Measurements from ENCODE around the gene MECP2. TPM values are rescaled to one million over a fixed set of nuclear protein-coding genes. Genes with fewer than 3 reads are reported as not detected.
A peak's percentile ranks its signal among the peaks of the same experiment; 100 is the strongest.
"Not testable (repeated sequence)": the region's sequence is repeated elsewhere in the genome, so short reads cannot be mapped to it uniquely, and the experiment has no call there.

Gene MECP2
- 100 to 1,000 TPM in 1 of 2 experiments, 10 to 100 TPM in 1; 49.5 to 120 TPM for total RNA-seq
- polyA plus RNA-seq: 24.3 TPM

DNA sequence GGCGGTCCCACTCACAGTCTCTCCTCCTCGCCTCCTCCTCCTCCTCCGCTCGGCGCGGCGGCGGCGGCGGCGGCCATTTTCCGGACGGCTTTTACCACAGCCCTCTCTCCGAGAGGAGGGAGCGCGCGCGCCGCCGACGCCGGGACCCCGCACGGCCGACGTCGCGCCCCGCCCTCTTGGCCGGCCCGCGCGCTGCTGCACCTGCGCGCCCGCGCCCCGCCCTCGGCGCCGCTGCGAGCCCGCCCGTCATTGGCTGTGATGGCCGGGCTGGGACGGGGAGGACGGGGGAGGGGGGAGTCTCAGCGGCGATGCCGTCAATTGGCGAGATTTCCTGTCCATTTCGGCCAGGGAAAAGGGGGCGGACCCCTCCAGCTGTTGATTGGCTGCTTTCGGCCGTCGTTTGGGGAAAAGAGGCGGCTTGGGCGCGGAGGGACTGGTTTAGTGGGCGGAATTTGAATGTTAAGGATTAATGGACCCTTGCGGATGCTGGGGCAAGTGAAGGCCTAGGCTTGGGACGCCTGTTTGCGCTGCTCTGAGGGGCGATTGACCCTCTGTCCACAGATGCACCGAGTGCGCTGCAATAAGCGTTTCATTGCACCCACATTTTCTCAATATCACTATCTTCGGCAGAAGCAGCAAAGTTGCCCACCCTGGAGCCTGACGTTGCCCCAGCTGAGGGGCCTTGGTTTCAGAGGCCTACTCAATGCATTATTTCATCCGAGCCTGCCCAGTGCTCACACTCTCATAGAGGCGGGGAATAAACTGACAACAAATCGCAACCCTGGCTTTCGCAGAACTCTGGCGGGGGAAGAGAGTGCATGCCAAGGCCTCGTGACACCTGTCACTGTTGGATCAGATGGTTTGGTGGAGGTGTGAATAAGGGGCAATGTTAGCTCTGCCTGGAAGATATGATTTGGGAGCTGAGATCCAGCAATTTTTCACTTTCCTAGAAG, at the start of gene MECP2:
Gene MECP2 (minus strand): TSS at position 129 of the 953 bp plus-strand sequence.
- Mint-ChIP-seq H3K4me3 (peak within 1 kb of the TSS; percentile 92 to 98 (median 96)), H3K27me3 (peaks cover 5 to 15% of the 10 kb centered on the region in 2 donors), H3K9me3 (no peaks in the 10 kb centered on the region), H3K4me1 (peaks cover 28 to 44% (median 43%) of the 10 kb centered on the region in 3 donors), H3K27ac (peak within 1 kb of the TSS; percentile 96 to 99 (median 98)), H3K36me3 (peaks cover 0 to 15% (median 0%) of the 10 kb centered on the region in 3 donors)
- H3K9me3 ChIP-seq (ENCODE audit: low read length): no peaks in the 10 kb centered on the region
- H3K4me1 ChIP-seq (ENCODE audit: insufficient read depth, low read length): peaks cover 29% of the 10 kb centered on the region
- POLR2A ChIA-PET: interaction anchor here (1.0 kb wide), 1 partner anchor 78 kb away, joined by 3 read pairs; the partner anchor contains the start of gene IRAK1
- H3K27ac ChIP-seq (ENCODE audit: low read depth, low read length): peak within 1 kb of the TSS; percentile 87
- H3K27me3 ChIP-seq (ENCODE audit: insufficient read depth, low read length, poor library complexity, severe bottlenecking): no peaks in the 10 kb centered on the region
- peak within 1 kb of the TSS; percentile 86 for H3K4me3 ChIP-seq (ENCODE audit: low read length)
- DNase-seq: peak; percentile 78 to 90 (median 86)
- H3K36me3 ChIP-seq (ENCODE audit: insufficient read depth, low read length): no peaks in the 10 kb centered on the region
- CTCF ChIA-PET: interaction anchor here (1.1 to 1.6 kb wide), 3 partner anchors 34 to 39 kb away, joined by 3 to 4 read pairs (median 3); no protein-coding TSS in a partner anchor

DNA sequence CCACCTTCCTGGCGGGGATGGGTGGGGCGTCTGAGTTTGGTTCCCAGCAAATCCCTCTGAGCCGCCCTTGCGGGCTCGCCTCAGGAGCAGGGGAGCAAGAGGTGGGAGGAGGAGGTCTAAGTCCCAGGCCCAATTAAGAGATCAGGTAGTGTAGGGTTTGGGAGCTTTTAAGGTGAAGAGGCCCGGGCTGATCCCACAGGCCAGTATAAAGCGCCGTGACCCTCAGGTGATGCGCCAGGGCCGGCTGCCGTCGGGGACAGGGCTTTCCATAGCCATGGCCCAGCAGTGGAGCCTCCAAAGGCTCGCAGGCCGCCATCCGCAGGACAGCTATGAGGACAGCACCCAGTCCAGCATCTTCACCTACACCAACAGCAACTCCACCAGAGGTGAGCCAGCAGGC, 46.5 kb upstream of the MECP2 start, which contains the start of gene OPN1LW:
Gene OPN1LW (plus strand): TSS at position 234 of the 400 bp plus-strand sequence. CDS start 41 bp downstream, at position 275.
- H3K4me1 Mint-ChIP-seq; POLR2A ChIA-PET; H3K9me3 Mint-ChIP-seq; H3K27ac ChIP-seq (ENCODE audit: low read depth, low read length); CTCF ChIA-PET; H3K27me3 Mint-ChIP-seq; H3K4me3 ChIP-seq (ENCODE audit: low read length); H3K4me1 ChIP-seq (ENCODE audit: insufficient read depth, low read length); H3K9me3 ChIP-seq (ENCODE audit: low read length); H3K27me3 ChIP-seq (ENCODE audit: insufficient read depth, low read length, poor library complexity, severe bottlenecking); H3K36me3 Mint-ChIP-seq; H3K36me3 ChIP-seq (ENCODE audit: insufficient read depth, low read length); DNase-seq: not testable (repeated sequence)
- H3K4me3 Mint-ChIP-seq: peak within 1 kb of the TSS in 1 of 7 donors; percentile 27
- peak within 1 kb of the TSS in 1 of 8 donors; percentile 73 for H3K27ac Mint-ChIP-seq

DNA sequence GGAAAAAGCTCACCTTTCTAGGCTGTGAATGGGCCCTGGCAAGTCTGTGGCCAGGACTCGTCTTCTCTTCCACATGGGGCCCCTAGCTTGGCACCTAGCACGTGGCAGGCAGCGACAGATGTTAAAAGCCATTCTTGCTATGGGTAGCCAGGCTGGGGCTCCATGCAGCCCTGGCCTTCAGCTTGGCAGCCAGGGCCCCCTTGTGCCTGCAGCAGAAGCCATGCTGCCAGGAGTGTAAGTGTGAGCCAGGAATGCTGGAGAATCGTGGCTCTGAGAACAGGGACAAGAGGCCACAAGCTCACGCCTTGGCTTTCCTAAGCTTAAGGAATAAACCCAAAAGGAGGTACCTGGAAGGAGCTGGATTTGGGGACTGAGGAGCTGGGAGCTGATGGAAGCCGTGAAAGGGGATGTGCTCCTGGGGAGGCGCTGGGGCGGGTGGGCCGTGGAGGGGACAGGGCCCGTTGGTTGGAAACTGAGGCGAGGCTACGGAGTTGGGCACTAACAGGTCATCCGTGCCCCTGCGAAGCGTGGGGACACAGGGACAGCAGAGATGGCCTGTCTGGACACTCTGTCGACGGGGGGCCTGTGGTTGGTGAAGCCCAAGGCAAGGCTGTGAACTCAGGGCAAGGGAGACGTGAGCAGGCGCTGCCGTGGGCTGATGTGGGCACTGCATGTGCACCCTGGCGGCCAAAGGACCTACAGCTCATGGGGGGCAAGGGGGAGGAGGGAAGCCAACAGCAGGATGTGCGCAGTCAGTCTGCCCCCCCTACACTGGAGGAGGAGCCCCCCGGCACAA, 45.6 kb upstream of the MECP2 start:
- POLR2A ChIA-PET: no interaction called here

DNA sequence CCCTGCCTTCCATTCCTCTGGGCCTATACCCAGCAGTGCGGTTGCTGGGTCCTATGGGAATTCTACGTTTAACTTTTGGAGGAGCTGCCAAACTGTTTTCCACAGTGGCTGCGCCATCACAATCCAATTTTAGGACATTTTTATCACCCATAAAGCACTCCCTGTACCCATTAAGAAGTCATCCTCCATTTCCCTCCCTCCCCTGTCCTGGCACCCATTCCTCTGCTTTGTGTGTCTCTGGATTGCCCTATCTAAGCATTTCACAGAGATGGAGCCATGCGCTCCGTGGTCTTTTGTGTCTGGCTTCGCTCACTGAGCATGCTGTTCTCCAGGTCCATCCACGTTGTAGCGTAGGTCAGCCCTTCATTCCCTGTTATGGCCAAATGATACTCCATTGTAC, 44.9 kb upstream of the MECP2 start:
- Histone ChIP-seq H3K27ac (ENCODE audit: low read depth, low read length) (no peak overlapping the region), H3K4me1 (ENCODE audit: insufficient read depth, low read length) (peaks cover 3% of the 10 kb centered on the region), H3K4me3 (ENCODE audit: low read length) (no peak overlapping the region), H3K27me3 (ENCODE audit: insufficient read depth, low read length, poor library complexity, severe bottlenecking) (no peaks in the 10 kb centered on the region), H3K36me3 (ENCODE audit: insufficient read depth, low read length) (no peaks in the 10 kb centered on the region), H3K9me3 (ENCODE audit: low read length) (no peaks in the 10 kb centered on the region)
- no peak for DNase-seq
- Mint-ChIP-seq H3K27ac (no peak overlapping the region), H3K9me3 (no peaks in the 10 kb centered on the region), H3K27me3 (peaks cover 0 to 3% of the 10 kb centered on the region in 2 donors), H3K4me1 (peaks cover 5 to 14% (median 6%) of the 10 kb centered on the region in 3 donors), H3K36me3 (peaks cover 0 to 2% (median 0%) of the 10 kb centered on the region in 3 donors), H3K4me3 (no peak overlapping the region)
- POLR2A ChIA-PET: no interaction called here
- CTCF ChIA-PET: interaction anchor here (1.1 kb wide), 1 partner anchor 166 kb away, joined by 4 read pairs; no protein-coding TSS in a partner anchor

More for the DNA sequence above, 45.6 kb upstream of the MECP2 start:
- Histone ChIP-seq H3K4me1 (ENCODE audit: insufficient read depth, low read length) (no peaks in the 10 kb centered on the region), H3K9me3 (ENCODE audit: low read length) (no peaks in the 10 kb centered on the region), H3K36me3 (ENCODE audit: insufficient read depth, low read length) (no peaks in the 10 kb centered on the region), H3K27me3 (ENCODE audit: insufficient read depth, low read length, poor library complexity, severe bottlenecking) (no peaks in the 10 kb centered on the region), H3K4me3 (ENCODE audit: low read length) (no peak overlapping the region), H3K27ac (ENCODE audit: low read depth, low read length) (no peak overlapping the region)
- Mint-ChIP-seq H3K36me3 (peaks cover 0 to 2% (median 0%) of the 10 kb centered on the region in 3 donors), H3K4me1 (peaks cover 2 to 7% (median 6%) of the 10 kb centered on the region in 3 donors), H3K9me3 (no peaks in the 10 kb centered on the region), H3K4me3 (peak overlapping the region in 1 of 7 donors; percentile 27), H3K27me3 (peaks cover 0 to 3% of the 10 kb centered on the region in 2 donors), H3K27ac (peak overlapping the region in 2 of 8 donors; percentile 22 to 42)
- DNase-seq: no peak
- CTCF ChIA-PET: no interaction called here

DNA sequence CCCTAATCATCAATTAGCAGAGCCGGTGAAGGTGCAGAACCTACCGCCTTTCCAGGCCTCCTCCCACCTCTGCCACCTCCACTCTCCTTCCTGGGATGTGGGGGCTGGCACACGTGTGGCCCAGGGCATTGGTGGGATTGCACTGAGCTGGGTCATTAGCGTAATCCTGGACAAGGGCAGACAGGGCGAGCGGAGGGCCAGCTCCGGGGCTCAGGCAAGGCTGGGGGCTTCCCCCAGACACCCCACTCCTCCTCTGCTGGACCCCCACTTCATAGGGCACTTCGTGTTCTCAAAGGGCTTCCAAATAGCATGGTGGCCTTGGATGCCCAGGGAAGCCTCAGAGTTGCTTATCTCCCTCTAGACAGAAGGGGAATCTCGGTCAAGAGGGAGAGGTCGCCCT, 43.2 kb upstream of the MECP2 start:
- Mint-ChIP-seq H3K27me3 (peaks cover 0 to 7% of the 10 kb centered on the region in 2 donors), H3K4me1 (peaks cover 17 to 29% (median 19%) of the 10 kb centered on the region in 3 donors), H3K27ac (no peak overlapping the region), H3K9me3 (no peaks in the 10 kb centered on the region), H3K36me3 (peaks cover 0 to 2% (median 0%) of the 10 kb centered on the region in 3 donors), H3K4me3 (no peak overlapping the region)
- Histone ChIP-seq H3K27ac (ENCODE audit: low read depth, low read length) (no peak overlapping the region), H3K9me3 (ENCODE audit: low read length) (no peaks in the 10 kb centered on the region), H3K27me3 (ENCODE audit: insufficient read depth, low read length, poor library complexity, severe bottlenecking) (no peaks in the 10 kb centered on the region), H3K4me3 (ENCODE audit: low read length) (no peak overlapping the region), H3K36me3 (ENCODE audit: insufficient read depth, low read length) (no peaks in the 10 kb centered on the region), H3K4me1 (ENCODE audit: insufficient read depth, low read length) (peaks cover 14% of the 10 kb centered on the region)
- ChIA-PET POLR2A (no interaction called here), CTCF (no interaction called here)
- DNase-seq: no peak

DNA sequence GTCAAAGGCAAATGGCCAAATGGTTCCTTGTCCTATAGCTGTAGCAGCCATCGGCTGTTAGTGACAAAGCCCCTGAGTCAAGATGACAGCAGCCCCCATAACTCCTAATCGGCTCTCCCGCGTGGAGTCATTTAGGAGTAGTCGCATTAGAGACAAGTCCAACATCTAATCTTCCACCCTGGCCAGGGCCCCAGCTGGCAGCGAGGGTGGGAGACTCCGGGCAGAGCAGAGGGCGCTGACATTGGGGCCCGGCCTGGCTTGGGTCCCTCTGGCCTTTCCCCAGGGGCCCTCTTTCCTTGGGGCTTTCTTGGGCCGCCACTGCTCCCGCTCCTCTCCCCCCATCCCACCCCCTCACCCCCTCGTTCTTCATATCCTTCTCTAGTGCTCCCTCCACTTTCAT, 42.7 kb upstream of the MECP2 start:
- ChIA-PET CTCF (no interaction called here), POLR2A (no interaction called here)
- no peak overlapping the region for H3K4me3 ChIP-seq (ENCODE audit: low read length)
- H3K36me3 ChIP-seq (ENCODE audit: insufficient read depth, low read length): no peaks in the 10 kb centered on the region
- Mint-ChIP-seq H3K27ac (no peak overlapping the region), H3K4me1 (peaks cover 22 to 34% (median 25%) of the 10 kb centered on the region in 3 donors), H3K36me3 (peaks cover 0 to 2% (median 0%) of the 10 kb centered on the region in 3 donors), H3K9me3 (no peaks in the 10 kb centered on the region), H3K27me3 (peaks cover 0 to 11% of the 10 kb centered on the region in 2 donors), H3K4me3 (no peak overlapping the region)
- H3K9me3 ChIP-seq (ENCODE audit: low read length): no peaks in the 10 kb centered on the region
- no peaks in the 10 kb centered on the region for H3K27me3 ChIP-seq (ENCODE audit: insufficient read depth, low read length, poor library complexity, severe bottlenecking)
- no peak overlapping the region for H3K27ac ChIP-seq (ENCODE audit: low read depth, low read length)
- H3K4me1 ChIP-seq (ENCODE audit: insufficient read depth, low read length): peaks cover 20% of the 10 kb centered on the region
- DNase-seq: no peak

DNA sequence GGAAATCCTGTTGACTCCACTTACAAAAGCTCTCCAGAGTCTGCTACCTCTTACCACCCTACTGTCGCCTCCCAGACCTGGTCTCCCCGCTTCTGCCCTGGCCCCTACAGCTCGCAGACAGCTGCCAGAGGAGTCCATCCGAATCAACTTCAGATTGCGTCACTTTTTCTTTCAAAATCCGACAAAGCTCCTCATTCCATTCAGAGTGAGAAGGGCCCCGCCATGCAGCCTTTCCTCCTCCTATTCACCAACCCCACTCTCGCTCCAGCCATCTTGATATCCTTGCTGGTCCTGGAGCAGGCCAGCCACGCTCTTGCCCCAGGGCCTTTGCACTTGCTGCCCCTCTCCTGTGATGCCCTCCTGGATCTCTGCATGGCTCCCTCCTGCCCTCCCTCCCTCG, 41.3 kb upstream of the MECP2 start:
- Mint-ChIP-seq H3K36me3 (peaks cover 0 to 2% (median 0%) of the 10 kb centered on the region in 3 donors), H3K27me3 (peaks cover 0 to 11% of the 10 kb centered on the region in 2 donors), H3K9me3 (no peaks in the 10 kb centered on the region), H3K4me1 (peaks cover 30 to 45% (median 35%) of the 10 kb centered on the region in 3 donors), H3K4me3 (peak overlapping the region in 1 of 7 donors; percentile 19), H3K27ac (peak overlapping the region in 4 of 8 donors; percentile 17 to 75 (median 68))
- DNase-seq: no peak
- Histone ChIP-seq H3K27ac (ENCODE audit: low read depth, low read length) (no peak overlapping the region), H3K36me3 (ENCODE audit: insufficient read depth, low read length) (no peaks in the 10 kb centered on the region), H3K4me1 (ENCODE audit: insufficient read depth, low read length) (peaks cover 23% of the 10 kb centered on the region), H3K27me3 (ENCODE audit: insufficient read depth, low read length, poor library complexity, severe bottlenecking) (no peaks in the 10 kb centered on the region), H3K4me3 (ENCODE audit: low read length) (no peak overlapping the region), H3K9me3 (ENCODE audit: low read length) (no peaks in the 10 kb centered on the region)
- ChIA-PET CTCF (no interaction called here), POLR2A (no interaction called here)
